ENCODE results near the gene DHRS3.

Gene DHRS3

DNA sequence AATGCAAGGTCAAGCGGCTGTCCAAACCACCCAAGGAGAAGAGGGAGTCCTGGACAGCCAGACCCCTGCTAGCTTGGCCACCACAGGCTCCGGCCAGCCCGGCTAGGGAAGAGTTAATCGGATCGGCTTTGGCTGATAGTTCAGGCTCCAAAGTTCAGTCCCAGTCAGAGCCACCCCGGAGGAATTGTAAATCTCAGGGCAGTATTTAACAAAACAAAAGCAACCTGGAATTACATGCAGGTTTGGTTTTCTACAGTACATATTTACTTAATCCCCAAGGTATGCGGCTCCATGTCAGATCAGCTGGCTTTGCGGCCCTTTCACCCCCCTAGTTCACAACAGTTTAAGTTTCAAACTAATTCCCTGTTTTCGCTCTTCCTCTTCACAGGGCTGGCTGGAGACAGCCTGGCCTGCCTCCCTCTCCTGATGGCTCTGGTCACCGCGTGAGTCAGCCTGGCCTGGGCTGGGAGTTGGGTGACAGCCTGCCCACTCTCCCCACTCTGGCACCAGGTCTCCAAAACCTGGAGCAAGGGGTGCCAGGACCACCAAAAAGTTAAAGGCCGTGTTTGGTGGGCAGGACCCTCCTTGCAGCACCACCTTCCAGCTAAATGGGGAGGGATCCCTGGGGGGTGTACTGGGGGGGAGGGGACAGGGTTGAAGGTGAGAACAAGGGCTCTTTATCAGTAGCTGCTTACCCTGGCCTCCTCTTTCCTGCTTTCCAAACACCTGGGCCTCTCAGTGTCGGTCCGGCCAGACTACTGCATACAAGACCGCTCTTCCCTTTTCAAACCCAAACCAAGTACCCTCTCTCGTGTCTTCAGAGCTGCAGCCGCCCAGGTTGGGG, 1.9 kb downstream of the DHRS3 start:
- peak in 1 of 2 experiments; percentile 12 for DNase-seq

DNA sequence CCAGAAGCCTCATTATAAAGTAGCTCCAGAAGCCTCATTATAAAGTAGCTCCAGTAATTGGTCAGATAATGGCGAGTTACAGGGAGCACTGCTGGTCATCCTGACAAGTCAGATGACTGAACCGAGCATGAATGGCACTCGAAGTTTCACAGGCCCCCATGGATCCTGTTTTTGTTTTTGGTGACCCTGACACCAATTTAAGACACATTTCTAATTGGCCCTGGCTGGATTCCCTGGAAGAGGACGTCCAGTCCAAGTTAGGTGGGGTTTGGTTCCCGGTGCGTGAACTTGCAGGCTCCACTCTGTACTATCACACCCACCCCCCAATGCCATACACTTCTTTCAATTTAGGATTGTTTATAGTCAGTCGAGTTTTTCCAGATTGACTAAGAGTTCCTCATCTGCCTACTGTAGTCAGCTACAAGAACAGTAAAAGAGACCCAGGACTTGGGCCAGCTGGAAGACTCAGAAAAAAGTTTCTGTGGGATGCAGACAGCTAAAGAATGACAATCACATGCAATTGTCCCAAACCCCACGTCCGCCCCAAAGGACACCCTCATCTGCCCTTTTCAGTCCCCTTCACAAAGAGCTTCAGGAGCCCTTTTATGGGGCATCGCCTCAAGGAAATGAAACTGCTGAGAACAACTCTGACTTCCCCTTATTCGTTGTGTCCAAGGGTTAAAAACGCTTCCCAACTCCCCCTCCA, 2.7 kb downstream of the DHRS3 start:
- DNase-seq = no peak

DNA sequence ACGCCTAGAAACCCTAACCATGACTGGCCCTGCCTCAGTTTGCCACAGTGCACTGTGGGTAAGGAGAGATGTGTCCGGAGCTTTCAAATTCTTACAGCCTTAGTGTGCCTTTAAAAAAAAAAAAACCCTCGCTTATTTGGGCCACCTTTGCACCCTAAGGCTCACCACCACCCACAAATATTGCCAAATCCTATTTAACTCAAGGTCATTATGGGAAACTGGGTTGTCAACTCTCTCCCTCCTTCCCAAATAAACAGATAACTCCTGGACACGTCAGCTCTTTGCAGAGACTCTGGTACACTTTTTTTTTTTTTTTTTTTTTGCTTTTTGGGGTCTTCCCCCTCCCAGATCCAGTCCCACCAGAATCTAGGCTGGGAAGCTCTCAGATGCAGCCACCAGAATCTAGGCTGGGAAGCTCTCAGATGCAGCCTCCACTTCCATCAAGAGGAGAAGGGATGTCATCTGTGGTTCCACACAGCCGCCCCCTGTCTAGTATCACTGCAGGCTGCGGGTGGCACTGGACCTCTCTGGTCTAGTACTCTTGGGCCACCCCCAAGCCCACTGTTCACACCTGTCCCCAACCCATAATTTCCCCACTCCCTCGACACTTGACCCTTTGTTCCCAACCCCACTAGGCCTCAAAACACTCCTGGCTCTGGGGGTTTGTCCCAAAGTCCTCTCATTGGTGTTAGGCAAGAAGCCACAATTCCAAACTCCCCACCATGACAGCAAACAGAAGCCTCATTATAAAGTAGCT, 3.4 kb downstream of the DHRS3 start:
- DNase-seq = no peak

DNA sequence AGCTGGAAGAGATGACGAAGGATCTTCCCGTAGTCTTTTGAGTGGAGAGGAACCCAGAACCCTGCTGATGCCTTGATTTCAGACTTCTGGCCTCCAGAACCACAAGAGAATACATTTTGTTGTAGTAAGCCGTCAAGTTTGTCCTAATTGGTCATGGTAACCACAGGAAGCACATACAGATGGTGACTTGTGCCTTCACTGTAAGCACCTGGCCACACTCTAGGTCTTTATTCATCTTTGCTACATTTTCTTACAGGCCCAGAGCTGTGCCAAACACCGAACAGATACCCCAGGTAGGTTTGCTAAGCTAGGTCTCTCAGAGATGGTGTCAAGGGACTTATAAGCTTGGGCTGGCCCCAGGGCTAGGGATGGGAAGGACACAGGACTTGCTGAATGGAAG, 4.8 kb downstream of the DHRS3 start:
- no peak for DNase-seq

DNA sequence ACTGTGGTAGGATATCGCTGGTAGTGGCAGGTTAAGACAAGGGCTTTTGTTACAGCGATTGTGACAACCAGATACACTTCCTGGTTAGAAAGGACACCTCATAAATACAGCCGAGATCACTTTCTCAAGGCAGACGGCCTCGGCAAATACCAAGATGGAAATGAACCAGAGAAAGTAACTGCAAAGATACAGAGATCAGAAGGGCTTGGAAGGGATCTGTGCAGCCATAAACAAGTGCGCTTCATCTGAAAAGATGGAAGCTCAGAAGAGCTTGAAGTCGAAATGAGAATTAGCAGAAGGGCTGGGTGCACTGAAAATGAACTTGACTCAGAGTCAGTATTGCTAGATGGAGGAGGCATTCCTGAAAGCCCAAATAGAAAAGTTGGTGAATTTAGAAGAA, 7.1 kb downstream of the DHRS3 start:
- DNase-seq = no peak

DNA sequence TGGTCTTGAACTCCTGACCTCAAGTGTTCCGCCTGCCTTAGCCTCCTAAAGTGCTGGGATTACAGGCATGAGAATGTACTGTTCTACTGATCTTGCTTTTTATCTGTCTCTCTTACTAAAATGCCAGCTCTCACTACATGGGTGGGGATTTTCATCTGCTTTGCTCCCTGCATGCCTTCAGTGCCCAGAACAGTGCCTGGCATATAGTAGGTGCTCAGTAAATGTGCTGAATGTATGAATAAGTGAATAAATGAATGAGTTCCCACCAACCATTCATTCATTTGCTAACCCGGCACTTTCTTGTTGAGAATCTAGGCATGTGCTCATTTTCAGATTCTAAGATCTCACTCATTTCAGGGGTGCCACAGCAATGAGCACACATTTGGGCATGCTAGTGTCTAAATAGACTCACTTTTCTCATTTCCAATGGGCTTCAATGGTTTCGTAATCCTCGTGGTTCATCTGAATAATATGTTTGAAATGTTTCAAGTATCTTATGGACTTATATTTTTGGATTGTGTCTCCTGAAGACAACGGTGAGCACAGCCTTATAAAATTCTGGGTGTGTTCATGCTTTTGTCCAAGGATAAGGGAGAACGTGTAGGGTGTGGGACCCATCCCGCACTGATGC, 7.6 kb downstream of the DHRS3 start:
- no peak for DNase-seq

DNA sequence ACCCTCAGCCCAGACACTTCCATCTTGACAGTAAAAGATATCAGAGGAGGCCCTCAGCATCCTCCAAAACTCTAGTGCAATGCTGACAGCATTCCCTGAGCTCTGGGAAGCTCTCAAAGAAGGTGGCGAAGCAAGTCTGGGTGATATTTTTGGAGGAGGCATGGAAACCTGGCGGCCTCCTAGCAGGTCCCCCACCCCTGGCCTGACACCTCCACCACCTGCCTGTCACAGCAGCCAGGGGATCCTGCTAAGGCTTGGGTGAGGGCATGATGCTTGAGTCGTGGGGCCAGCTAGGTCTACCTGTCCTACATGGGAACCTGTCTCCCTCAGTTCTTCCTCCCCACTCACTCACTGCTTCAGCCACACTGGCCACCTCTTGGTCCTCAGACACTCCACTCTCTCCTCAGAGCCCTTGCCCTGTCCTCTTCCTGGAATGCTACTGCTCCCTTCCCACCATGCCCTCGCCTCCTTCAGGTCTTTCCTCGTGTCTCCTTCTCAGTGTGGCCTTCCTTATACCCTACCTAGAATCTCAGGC, 8.5 kb downstream of the DHRS3 start:
- no peak for DNase-seq

DNA sequence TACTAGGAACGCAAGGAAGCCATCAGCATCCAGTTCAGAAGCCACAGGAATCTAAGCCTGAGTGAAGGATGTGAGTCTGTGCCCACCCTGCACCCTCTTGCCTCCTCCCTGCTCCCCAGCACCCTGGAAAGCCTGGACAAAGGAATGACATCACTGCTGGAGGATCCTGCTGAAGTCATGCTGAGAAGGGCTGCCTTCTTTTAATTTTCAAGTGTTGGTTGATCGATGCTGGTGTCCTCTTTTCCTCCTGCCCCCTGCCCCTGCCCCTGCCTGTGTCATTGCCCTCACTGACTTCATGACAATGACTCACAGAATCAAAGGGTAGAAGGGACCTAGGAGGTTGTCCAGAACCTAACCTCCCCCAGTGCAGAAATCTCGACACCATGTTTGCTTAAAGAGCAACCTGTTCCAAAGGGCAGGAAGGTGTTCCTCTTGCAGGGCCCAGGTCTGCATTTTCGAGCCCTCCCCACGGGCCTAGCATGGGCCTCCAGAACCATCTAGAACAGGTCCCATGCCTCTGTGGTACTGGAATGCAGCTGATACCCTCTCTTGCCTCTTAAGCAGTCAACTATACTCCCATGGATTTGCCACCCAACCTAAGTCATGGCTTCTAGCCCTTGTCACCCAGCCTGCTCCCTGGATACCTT, 9.6 kb downstream of the DHRS3 start:
- no peak for DNase-seq

DNA sequence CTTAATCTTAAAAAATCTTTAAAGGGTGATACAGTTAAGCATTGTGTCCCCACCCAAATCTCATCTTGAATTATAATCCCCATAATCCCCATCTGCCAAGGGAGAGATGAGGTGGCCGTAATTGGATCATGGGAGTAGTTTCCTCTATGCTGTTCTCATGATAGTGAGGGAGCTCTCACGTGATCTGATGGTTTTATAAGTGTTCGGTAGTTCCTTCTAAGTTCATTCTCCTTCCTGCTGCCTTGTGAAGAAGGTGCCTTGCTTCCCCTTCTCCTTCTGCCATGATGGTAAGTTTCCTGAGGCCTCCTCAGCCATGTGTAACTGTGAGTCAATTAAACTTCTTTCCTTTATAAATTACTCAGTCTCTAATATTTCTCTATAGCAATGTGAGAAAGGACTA, 10.7 kb downstream of the DHRS3 start:
- no peak for DNase-seq

DNA sequence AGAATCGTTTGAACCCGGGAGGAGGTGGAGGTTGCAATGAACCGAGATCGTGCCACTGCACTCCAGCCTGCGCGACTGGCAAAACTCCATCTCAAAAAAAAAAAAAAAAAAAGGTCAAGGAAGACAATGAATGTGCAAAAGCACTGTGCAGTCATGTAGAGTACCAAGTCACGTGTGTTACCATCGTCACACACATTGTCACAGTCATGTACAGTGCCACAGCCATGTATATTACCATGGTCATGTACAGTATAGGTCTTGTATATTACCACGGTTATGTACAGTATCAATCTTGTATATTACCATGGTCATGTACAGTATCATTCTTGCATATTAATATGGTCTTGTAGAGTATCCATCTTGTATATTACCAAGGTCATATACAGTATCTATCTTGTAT, 13.0 kb downstream of the DHRS3 start:
- DNase-seq = no peak

DNA sequence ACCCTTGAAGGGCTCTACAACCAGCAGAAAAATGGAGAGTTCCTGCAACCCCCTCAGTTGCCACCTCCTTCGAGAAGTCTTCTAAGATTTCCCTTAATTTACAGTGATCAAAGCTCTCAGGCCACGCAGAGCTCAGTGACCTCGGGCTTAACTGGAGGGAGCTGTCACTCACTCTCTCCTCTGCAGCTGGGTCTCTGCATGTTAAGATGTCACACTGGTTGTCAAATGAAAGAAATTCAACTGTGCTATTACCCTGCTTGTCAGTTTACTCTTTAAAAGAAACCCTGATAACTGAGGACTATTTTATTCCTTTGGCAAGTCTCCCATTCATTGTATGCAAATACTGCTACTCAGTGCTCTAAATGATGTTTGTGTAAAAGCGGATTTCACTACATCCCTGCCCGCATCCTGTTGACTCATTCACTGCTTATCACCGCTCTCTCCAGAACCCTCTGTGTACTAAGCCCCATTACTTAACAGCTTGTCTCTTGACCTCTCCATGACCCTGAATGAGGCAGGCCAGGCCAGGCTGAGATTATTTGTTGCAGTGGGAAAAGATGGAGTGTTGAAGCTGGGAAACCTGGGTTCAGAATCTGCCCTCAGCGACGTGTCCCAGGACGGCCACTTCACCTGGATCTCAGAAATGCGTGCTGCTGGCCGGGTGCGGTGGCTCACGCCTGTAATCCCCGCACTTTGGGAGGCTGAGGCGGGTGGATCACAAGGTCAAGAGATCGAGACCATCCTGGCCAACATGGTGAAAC, 13.7 kb downstream of the DHRS3 start:
- DNase-seq = peak in 1 of 2 experiments; percentile 5

DNA sequence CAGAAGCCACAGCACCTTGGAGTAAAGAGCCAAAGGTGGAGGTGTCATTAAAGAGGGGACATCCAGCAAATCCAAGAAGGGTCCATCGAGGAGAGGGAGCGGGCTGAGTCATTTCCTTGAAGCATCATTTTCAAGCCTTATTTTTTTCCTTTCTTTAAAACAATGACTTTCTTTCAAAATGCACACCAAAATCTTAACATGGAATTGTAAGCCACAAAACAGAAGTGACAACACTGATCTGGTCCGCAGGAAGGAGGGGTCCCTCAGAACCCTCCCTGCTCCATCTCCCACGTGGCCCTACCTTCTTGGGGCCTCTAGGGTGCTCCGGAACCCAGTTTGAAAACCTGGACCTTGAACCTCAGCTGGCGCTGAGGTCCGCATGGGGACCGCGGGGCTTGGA, 14.8 kb downstream of the DHRS3 start:
- DNase-seq = no peak

DNA sequence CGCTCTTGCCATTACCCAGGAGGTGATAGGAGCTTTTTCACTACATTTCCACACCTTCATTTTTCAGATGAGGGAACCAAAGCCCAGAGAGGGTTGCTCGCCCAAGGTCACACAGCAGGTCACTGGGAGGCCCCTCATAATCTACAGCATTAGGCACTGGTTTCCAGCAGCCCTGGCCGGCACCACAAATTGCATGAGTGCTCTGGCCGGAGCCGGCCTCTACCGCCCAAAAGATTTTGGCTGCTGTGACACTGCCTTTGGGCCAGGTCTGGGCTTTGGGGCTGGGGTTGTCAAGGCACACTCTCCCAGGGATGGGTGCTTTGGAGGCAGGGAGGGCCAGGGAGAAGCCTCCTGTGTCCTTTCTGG, 15.4 kb downstream of the DHRS3 start:
- DNase-seq = no peak

DNA sequence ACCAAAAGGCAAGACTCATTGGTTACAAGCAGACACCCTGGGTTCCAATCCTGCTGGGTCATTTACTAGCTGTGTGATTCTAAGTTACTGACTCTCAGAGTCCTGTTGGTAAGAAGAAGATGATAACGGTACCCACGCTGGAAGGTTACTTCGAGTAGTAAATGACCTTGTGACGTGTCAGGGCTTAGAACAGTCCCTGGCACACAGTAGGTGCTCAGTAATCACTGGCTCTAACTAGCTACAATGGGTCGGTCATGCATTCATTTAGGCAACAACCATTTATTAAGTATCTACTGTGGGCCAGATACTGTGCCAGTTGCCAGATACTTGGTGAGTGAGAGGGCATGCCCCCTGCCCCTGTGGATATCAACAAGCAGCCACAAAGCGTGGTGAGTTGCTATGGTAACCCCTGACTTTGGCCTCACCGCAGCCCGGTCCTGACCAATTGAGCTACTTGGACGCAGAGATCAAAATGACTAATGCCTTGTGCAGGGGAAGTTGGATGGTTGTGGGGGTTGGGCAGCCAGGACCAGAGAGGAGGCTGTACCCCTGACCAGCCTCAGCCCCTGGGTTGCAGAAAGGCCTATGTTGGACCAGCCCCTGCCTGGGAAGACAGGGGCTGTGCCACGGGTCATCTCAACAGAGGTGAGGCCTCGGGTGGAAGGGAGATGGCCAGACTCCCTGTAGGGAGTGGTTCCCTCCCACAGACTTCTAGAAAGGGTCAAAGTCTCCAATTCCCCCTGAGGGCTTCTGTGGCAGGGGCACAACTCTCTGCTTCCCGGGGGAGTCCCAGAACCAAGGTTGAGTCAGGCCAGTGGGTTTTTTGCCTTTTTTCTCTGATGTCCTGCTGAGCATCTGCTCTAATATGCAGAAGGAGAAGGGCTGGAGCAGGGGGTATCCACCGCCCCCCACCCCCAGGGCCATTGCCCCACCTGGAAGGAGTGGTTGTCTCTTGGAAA, 16.0 kb downstream of the DHRS3 start:
- no peak for DNase-seq

DNA sequence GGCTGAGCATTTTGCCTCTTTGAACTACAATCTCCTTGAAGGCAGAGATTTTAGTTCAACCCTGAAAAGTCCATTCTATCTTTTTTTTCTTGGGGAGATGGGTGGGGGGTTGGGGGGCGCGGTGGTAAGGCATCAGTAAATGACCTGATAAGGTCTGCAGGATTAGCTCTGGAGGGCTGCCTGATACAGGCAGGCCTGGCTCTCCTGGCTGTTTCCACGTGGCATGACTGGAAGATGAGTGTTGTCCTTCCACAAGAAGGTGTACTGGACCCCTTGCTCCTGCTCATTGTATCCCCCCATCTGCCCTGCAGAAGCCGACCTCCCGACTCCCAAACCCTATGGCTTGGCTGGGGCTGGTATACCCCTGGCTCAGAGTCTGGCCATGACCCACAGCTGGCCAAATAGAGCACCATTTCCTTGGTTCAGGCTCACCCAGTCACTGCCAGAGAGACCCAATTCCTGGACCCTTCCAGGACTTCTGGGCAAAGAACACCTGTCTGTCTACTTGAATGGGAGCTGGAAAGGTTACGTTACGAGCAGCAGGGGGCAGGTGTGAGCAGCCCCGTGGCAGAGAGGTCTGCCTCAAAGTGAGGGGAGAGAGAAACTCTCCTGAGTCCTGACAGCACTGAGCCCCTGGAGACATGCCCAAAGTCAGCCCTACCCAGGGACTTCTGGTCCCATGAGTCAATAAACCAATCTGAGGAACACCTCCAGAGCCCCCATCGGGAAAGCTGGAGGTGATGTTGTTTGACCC, 17.0 kb downstream of the DHRS3 start:
- DNase-seq = peak; percentile 18 to 20

DNA sequence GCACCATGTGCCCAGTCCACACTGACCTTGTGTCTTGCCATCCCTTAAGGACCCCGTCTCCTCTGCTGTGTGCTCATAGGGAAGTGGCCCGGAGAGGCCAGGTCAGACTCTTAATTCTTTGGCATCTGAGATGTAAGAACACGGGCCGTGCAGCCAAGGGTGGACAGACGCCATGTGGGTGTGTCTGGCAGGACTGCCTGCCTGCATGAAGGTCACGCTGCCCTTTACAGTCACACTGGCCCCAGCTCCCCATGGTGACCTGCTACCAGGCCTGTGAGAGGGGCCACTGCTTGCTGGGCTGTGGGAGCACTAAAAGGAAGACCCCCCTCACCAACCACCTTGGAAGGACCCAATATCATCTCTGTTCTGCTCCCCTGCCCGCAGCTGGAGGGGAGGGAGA, 17.7 kb downstream of the DHRS3 start:
- DNase-seq = no peak

DNA sequence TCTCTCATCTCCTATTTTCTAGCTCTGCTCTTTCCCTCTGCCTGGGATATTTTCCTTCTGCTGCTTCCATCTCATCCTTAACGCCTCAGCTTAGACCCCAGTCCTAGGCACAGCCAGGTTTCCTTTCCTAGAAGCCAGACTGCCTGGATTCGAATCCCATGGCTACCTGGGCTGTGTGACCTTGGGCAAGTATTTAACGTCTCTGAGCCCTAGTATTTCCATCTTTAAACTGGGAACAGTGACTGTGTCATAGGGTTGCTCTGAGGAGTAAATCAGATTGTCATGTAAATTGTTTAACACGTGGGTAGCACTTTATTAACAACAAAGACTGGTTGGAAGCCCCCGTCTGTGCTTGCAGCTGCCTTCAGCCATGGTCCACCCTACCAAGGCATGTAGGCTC, 18.4 kb downstream of the DHRS3 start:
- DNase-seq = no peak

DNA sequence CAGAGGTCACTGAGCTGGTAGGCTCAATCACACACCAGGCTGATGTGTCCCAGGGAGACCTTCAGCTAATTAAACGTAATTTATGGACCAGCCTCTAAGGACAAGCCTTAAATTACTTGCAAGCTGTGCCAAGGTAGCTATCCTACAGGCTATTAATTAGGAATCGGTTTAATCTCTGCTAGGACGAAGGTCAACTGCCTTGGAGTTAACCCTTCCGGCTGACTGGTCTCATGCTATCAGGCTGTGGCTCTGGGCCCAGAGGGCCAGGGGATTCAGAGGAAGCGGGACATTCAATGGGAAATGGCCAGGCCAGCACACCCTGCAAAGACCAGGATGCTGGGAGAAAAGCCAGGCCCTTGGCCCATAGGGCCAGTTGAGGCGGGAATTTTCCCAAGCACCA, 19.0 kb downstream of the DHRS3 start:
- DNase-seq = no peak

DNA sequence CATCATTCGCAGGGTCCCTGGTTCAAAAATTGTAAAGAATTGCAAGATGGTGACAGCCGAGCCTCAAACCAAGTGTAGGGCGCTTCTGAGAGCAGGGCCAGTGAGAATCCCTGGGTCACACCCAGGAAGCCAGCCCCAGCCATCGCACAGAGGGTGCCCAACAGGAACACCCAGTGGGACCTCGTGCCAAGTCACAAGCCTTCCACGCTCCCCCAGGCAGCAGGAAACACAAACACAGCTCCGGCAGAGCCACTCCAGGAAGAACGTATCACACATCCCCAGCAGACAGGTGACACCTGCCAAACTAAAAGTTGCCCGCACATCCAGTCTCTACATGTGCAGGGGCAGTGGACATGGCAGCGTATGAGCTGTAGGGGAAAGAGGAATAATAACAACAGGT, 20.2 kb downstream of the DHRS3 start:
- DNase-seq = no peak

Measured in SHP77 (cell line).